ENCODE measurements around the gene SFI1.
A peak's percentile ranks its signal among the peaks of the same experiment; 100 is the strongest.

Gene SFI1

DNA sequence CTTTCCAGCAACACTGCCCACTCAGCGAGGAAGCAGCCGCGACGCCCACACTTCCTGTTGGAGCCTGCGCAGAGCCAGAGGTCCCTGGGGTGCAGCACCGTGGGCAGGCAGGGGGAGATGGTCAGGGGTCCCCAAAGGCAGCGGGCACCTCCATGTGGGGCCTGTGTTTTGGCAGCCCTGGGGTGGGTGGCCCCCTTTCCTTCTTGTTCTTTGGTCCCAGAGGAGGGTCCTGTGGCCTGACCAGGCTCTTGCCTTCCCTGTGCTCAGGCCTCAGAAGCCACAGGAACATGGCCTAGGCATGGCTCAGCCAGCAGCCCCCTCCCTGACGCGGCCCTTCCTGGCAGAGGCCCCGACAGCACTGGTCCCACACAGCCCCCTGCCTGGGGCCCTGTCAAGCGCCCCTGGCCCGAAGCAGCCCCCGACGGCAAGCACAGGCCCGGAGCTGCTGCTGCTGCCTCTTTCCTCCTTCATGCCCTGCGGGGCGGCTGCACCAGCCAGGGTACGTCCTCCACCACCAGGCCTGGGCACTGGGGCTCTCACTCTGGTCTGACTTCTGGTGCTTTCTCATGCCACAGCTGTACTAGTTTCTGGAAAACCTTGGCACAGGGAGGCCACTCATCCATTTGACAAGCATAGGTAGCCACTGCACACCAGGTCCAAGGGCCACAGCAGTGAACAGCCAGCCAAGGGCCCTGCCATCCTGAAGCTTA lies 118.6 kb downstream of the SFI1 start:
- Histone ChIP-seq H3K4me1 (ENCODE audit: control insufficient read depth in 1 of 2, insufficient read depth in 2 of 2, low read length in 2 of 2) (peaks cover 48 to 52% of the 10 kb centered on the region in 2 donors), H3K4me3 (ENCODE audit: low read depth in 1 of 2, low read length in 2 of 2) (no peak overlapping the region), H3K9me3 (ENCODE audit: control insufficient read depth in 1 of 2, low read length in 2 of 2) (no peaks in the 10 kb centered on the region), H3K27ac (ENCODE audit: low read depth, low read length) (no peak overlapping the region), H3K36me3 (ENCODE audit: control insufficient read depth in 1 of 2, insufficient read depth in 2 of 2, low read length in 2 of 2) (peaks cover 15 to 59% of the 10 kb centered on the region in 2 donors), H3K27me3 (ENCODE audit: control insufficient read depth in 1 of 2, insufficient read depth in 2 of 2, low read length in 2 of 2) (no peaks in the 10 kb centered on the region), H3K9ac (ENCODE audit: low read depth in 1 of 2, low read length in 2 of 2) (no peak overlapping the region)

DNA sequence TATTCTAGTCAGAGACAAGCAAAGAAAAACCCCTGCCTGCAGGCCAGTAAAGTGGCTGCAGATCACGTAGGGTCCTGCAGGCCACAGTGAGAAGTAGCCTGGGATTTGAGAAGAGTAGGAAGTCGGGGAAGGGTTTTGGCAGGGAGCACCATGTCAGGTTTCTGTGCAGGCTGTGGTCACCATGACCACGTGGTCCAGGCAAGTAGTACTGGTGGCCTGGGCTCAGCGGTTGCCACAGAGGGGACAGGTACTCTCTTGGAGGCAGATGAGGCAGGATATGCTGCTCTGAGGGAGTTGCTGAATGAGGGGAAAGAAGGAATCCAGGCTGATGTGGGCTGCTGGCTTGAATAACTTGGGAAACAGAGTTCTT lies 119.1 kb downstream of the SFI1 start:
- H3K4me1 ChIP-seq (ENCODE audit: control insufficient read depth in 1 of 2, insufficient read depth in 2 of 2, low read length in 2 of 2), result peaks cover 48 to 52% of the 10 kb centered on the region in 2 donors
- H3K27me3 ChIP-seq (ENCODE audit: control insufficient read depth in 1 of 2, insufficient read depth in 2 of 2, low read length in 2 of 2), result no peaks in the 10 kb centered on the region
- H3K4me3 ChIP-seq (ENCODE audit: low read depth in 1 of 2, low read length in 2 of 2), result no peak overlapping the region
- H3K36me3 ChIP-seq (ENCODE audit: control insufficient read depth in 1 of 2, insufficient read depth in 2 of 2, low read length in 2 of 2), result peaks cover 17 to 59% of the 10 kb centered on the region in 2 donors
- H3K9ac ChIP-seq (ENCODE audit: low read depth in 1 of 2, low read length in 2 of 2), result no peak overlapping the region
- no peaks in the 10 kb centered on the region for H3K9me3 ChIP-seq (ENCODE audit: control insufficient read depth in 1 of 2, low read length in 2 of 2)
- H3K27ac ChIP-seq (ENCODE audit: low read depth, low read length), result no peak overlapping the region

DNA sequence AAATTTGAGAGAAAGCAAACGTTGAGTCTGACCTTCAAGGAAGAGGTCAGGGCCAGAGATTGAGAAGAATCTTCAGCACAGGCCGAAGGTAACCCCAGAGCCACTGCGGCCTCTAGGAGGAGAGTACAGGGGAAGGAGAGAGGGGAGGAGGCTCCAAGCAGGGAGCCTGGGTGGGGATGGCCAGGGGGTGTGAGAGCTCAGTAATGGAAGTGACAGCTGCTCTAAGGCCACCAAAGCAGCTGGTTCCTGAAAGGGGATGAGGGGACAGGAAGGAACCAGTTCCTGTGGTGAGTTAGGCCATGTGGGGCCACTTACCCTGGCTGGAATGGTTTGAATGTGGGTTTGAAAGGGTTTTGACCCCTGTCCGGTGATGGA lies 119.6 kb downstream of the SFI1 start:
- no peaks in the 10 kb centered on the region for H3K27me3 ChIP-seq (ENCODE audit: control insufficient read depth in 1 of 2, insufficient read depth in 2 of 2, low read length in 2 of 2)
- peaks cover 22 to 59% of the 10 kb centered on the region in 2 donors for H3K36me3 ChIP-seq (ENCODE audit: control insufficient read depth in 1 of 2, insufficient read depth in 2 of 2, low read length in 2 of 2)
- H3K9me3 ChIP-seq (ENCODE audit: control insufficient read depth in 1 of 2, low read length in 2 of 2), result no peaks in the 10 kb centered on the region
- H3K4me1 ChIP-seq (ENCODE audit: control insufficient read depth in 1 of 2, insufficient read depth in 2 of 2, low read length in 2 of 2), result peaks cover 48 to 52% of the 10 kb centered on the region in 2 donors
- no peak overlapping the region for H3K4me3 ChIP-seq (ENCODE audit: low read depth in 1 of 2, low read length in 2 of 2)
- no peak overlapping the region for H3K9ac ChIP-seq (ENCODE audit: low read depth in 1 of 2, low read length in 2 of 2)
- H3K27ac ChIP-seq (ENCODE audit: low read depth, low read length), result no peak overlapping the region

DNA sequence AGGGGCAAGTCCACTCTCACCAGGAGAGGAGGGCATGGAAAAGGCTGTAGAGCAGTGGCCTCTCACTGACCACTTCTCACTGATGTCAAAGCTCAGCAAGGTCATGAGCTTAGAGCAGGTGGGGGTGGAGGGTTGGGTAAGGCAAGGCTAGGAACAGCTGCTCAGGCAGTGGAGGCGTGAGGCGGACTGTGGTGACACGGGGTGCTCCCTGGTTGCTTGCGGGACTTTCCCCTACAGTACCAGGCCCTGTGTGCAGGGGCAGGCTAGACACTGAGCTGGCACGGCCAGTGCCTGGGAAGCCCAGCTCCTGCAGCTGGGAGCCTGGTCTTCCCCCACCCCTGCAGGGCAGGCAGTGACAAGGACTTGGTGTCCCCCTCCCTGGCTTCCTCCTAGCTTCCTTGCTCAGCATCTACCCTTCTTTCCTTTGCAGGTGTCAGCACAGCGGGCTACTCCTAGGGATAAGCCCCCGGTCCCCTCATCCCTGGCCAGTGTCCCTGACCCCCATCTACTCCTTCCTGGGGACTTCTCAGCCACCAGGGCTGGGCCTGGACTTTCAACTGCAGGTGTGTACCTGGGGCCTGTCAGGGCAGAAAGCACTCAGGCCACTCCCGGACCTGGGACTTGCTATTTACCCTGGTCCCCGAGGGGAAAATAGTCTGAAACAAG lies 120.1 kb downstream of the SFI1 start:
- H3K4me3 ChIP-seq (ENCODE audit: low read depth in 1 of 2, low read length in 2 of 2), result peak overlapping the region; percentile 32 to 36
- H3K27me3 ChIP-seq (ENCODE audit: control insufficient read depth in 1 of 2, insufficient read depth in 2 of 2, low read length in 2 of 2), result no peaks in the 10 kb centered on the region
- peak overlapping the region in 1 of 2 donors; percentile 38 for H3K9ac ChIP-seq (ENCODE audit: low read depth in 1 of 2, low read length in 2 of 2)
- no peak overlapping the region for H3K27ac ChIP-seq (ENCODE audit: low read depth, low read length)
- H3K36me3 ChIP-seq (ENCODE audit: control insufficient read depth in 1 of 2, insufficient read depth in 2 of 2, low read length in 2 of 2), result peaks cover 22 to 59% of the 10 kb centered on the region in 2 donors
- H3K4me1 ChIP-seq (ENCODE audit: control insufficient read depth in 1 of 2, insufficient read depth in 2 of 2, low read length in 2 of 2), result peaks cover 48 to 52% of the 10 kb centered on the region in 2 donors
- no peaks in the 10 kb centered on the region for H3K9me3 ChIP-seq (ENCODE audit: control insufficient read depth in 1 of 2, low read length in 2 of 2)

DNA sequence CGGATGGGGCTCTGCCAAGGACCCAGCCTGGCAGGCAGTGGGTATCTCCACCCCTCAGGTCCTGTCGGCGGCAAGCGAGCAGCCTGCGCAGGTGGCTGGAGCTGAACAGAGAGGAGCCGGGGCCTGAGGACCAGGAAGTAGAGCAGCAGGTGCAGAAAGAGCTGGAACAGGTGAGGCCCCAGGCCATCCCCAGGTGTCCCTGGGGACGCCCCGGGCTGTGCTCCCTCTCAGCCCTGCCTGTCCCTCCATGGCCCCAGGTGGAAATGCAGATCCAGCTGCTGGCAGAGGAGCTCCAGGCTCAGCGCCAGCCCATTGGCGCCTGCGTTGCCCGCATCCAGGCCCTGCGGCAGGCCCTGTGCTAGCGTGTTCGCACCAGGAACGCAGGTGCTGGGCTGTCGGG lies 121.7 kb downstream of the SFI1 start:
- H3K27ac ChIP-seq (ENCODE audit: low read depth, low read length), result no peak overlapping the region
- no peak overlapping the region for H3K9ac ChIP-seq (ENCODE audit: low read depth in 1 of 2, low read length in 2 of 2)
- no peaks in the 10 kb centered on the region for H3K9me3 ChIP-seq (ENCODE audit: control insufficient read depth in 1 of 2, low read length in 2 of 2)
- H3K4me3 ChIP-seq (ENCODE audit: low read depth in 1 of 2, low read length in 2 of 2), result no peak overlapping the region
- peaks cover 22 to 57% of the 10 kb centered on the region in 2 donors for H3K36me3 ChIP-seq (ENCODE audit: control insufficient read depth in 1 of 2, insufficient read depth in 2 of 2, low read length in 2 of 2)
- H3K27me3 ChIP-seq (ENCODE audit: control insufficient read depth in 1 of 2, insufficient read depth in 2 of 2, low read length in 2 of 2), result no peaks in the 10 kb centered on the region
- peaks cover 44 to 48% of the 10 kb centered on the region in 2 donors for H3K4me1 ChIP-seq (ENCODE audit: control insufficient read depth in 1 of 2, insufficient read depth in 2 of 2, low read length in 2 of 2)

DNA sequence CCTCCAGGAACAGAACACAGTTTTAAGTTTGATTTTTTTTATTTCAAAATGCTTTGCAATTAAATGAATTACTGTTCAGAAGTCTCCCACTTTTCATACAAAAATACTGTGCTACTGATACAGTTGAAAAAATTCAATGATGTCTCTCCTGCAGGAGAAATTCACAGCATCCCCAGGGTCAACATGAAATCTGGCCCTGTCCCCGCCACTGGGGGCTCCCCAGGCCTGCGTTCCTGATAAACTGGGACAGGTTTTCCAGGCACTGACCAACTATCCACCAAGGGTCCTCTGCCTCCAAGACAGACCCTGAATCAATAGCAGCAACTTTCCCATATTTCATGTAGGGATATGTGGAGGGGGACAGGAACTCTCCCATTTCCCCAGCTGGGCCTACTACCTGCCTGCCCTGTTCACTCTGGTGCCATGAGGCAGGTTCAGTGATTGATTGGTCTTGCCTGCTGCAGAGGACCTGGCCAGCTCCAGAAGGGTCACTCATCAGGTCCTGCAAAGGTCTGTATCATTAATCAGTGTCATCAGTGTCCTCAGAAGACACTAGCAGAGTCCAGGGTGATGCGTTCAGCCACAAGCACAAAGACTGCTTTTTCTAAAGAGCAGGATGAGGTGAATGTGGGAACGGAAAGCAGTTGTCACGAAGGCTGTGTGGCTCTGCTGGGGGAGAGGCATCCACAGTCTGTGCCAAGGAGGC lies 122.3 kb downstream of the SFI1 start:
- no peak overlapping the region for H3K4me3 ChIP-seq (ENCODE audit: low read depth in 1 of 2, low read length in 2 of 2)
- H3K27ac ChIP-seq (ENCODE audit: low read depth, low read length), result no peak overlapping the region
- H3K36me3 ChIP-seq (ENCODE audit: control insufficient read depth in 1 of 2, insufficient read depth in 2 of 2, low read length in 2 of 2), result peaks cover 22 to 56% of the 10 kb centered on the region in 2 donors
- no peak overlapping the region for H3K9ac ChIP-seq (ENCODE audit: low read depth in 1 of 2, low read length in 2 of 2)
- peaks cover 42 to 44% of the 10 kb centered on the region in 2 donors for H3K4me1 ChIP-seq (ENCODE audit: control insufficient read depth in 1 of 2, insufficient read depth in 2 of 2, low read length in 2 of 2)
- H3K9me3 ChIP-seq (ENCODE audit: control insufficient read depth in 1 of 2, low read length in 2 of 2), result no peaks in the 10 kb centered on the region
- H3K27me3 ChIP-seq (ENCODE audit: control insufficient read depth in 1 of 2, insufficient read depth in 2 of 2, low read length in 2 of 2), result no peaks in the 10 kb centered on the region

DNA sequence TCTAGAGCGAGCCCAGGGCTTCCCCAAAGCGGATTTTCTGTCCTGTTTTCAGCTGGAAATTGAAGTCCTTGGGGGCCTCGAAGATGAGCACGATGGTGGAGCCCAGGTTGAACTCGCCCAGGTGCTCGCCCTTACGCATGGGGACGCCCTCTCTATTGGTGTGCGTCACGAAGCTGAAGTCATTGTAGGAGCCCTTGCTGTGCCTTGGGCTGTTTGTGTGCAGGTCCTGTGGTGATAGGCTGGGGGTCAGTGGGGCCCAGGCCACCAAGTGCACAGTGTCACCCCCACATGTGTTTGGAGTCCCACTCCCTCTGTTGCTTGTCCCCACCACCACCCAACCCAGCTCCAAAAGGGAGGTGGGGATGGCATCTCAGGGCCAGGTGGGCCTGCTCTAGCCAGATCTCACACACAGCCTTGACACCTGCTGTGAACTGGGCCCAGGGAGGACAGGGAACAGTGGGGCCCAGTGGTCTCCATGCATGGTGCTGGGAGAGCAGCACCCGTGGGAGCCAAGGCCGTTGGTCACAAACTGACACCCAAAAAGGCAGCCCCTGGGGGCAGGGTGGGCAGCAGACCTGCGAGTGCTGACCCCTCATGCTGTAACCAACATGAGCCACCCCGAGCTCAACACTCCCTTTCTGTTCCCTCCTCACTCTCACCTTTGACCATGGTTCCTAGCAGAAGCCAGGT lies 123.4 kb downstream of the SFI1 start:
- Histone ChIP-seq H3K9me3 (ENCODE audit: control insufficient read depth in 1 of 2, low read length in 2 of 2) (no peaks in the 10 kb centered on the region), H3K9ac (ENCODE audit: low read depth in 1 of 2, low read length in 2 of 2) (no peak overlapping the region), H3K4me1 (ENCODE audit: control insufficient read depth in 1 of 2, insufficient read depth in 2 of 2, low read length in 2 of 2) (peaks cover 39 to 42% of the 10 kb centered on the region in 2 donors), H3K36me3 (ENCODE audit: control insufficient read depth in 1 of 2, insufficient read depth in 2 of 2, low read length in 2 of 2) (peaks cover 22 to 59% of the 10 kb centered on the region in 2 donors), H3K27me3 (ENCODE audit: control insufficient read depth in 1 of 2, insufficient read depth in 2 of 2, low read length in 2 of 2) (no peaks in the 10 kb centered on the region), H3K4me3 (ENCODE audit: low read depth in 1 of 2, low read length in 2 of 2) (no peak overlapping the region), H3K27ac (ENCODE audit: low read depth, low read length) (no peak overlapping the region)

DNA sequence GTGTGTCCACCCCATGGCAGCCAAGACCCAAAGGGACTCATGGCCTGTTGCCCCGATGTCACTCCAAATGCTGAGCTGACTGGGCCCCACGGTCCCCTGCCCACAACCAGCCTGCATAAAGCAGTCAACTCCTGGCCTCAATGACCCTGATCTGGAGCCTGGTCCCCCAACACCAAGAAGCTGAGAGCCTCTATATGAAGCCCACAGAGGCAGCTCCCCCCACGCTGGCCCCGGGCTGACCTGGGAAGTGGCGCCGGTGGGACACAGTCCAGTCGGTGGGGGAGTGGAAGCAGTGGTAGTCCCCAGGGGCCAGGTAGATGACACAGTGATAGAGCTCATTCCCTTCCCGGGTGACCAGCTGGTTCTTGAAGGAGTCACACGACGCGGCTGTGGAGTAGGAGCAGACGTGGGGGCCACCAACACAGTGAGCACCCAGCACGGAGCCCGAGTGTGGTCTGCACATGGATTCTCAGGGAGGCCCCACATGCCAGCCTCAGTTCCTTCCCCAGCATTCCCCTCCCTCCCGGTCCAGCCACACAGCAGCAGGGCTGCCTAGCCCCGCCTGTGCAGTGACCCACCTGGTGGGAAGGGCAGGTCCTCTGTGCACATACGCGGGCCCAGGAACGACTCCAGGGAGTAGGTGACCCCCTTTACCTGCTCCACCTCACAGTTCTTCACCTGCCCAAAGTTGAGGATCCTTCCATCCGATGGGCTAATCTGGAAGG lies 124.6 kb downstream of the SFI1 start:
- no peaks in the 10 kb centered on the region for H3K9me3 ChIP-seq (ENCODE audit: control insufficient read depth in 1 of 2, low read length in 2 of 2)
- no peaks in the 10 kb centered on the region for H3K27me3 ChIP-seq (ENCODE audit: control insufficient read depth in 1 of 2, insufficient read depth in 2 of 2, low read length in 2 of 2)
- H3K9ac ChIP-seq (ENCODE audit: low read depth in 1 of 2, low read length in 2 of 2), result no peak overlapping the region
- peaks cover 22 to 66% of the 10 kb centered on the region in 2 donors for H3K36me3 ChIP-seq (ENCODE audit: control insufficient read depth in 1 of 2, insufficient read depth in 2 of 2, low read length in 2 of 2)
- H3K27ac ChIP-seq (ENCODE audit: low read depth, low read length), result no peak overlapping the region
- H3K4me1 ChIP-seq (ENCODE audit: control insufficient read depth in 1 of 2, insufficient read depth in 2 of 2, low read length in 2 of 2), result peaks cover 33 to 34% of the 10 kb centered on the region in 2 donors
- H3K4me3 ChIP-seq (ENCODE audit: low read depth in 1 of 2, low read length in 2 of 2), result no peak overlapping the region

DNA sequence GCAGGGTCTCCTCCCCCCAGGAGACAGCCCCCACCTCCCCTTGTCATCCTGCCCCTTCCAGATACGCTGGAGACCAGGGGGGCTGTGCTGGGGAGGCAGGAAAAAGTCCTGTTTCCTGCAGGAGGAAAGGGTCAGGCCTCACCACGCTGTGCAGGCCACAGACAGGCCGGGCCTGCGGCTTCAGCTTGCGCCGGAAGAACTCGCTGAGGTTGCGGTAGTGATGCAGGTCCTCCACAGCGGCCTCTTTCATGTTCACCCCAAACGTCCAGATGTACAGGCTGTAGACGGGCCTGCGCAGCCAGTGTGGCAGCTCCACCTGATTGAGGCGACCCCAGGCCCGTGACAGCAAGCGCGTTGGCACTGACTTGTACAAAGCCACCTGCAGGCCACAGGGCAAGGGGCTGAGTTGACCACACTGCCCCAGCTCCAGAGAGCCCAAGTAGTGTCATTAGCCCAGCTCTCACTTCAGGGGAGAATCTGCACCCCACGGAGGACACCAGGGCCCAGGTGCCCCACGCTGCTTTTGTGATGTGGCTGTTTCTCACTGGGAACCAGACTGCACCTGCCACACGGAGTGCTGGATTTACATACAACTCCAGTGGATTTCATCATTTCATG lies 125.3 kb downstream of the SFI1 start:
- no peak overlapping the region for H3K4me3 ChIP-seq (ENCODE audit: low read depth in 1 of 2, low read length in 2 of 2)
- no peaks in the 10 kb centered on the region for H3K9me3 ChIP-seq (ENCODE audit: control insufficient read depth in 1 of 2, low read length in 2 of 2)
- peaks cover 22 to 65% of the 10 kb centered on the region in 2 donors for H3K36me3 ChIP-seq (ENCODE audit: control insufficient read depth in 1 of 2, insufficient read depth in 2 of 2, low read length in 2 of 2)
- H3K27me3 ChIP-seq (ENCODE audit: control insufficient read depth in 1 of 2, insufficient read depth in 2 of 2, low read length in 2 of 2), result no peaks in the 10 kb centered on the region
- peaks cover 33 to 34% of the 10 kb centered on the region in 2 donors for H3K4me1 ChIP-seq (ENCODE audit: control insufficient read depth in 1 of 2, insufficient read depth in 2 of 2, low read length in 2 of 2)
- no peak overlapping the region for H3K9ac ChIP-seq (ENCODE audit: low read depth in 1 of 2, low read length in 2 of 2)
- no peak overlapping the region for H3K27ac ChIP-seq (ENCODE audit: low read depth, low read length)
